ENCODE data around the gene SIGLEC6. TPM values are rescaled to one million over a fixed set of nuclear protein-coding genes. Genes with fewer than 3 reads are reported as not detected.

SIGLEC6 gene
- total RNA-seq, 4 donors from 2014 or later, result 0.38 to 1.4 (median 1.1) TPM

DNA sequence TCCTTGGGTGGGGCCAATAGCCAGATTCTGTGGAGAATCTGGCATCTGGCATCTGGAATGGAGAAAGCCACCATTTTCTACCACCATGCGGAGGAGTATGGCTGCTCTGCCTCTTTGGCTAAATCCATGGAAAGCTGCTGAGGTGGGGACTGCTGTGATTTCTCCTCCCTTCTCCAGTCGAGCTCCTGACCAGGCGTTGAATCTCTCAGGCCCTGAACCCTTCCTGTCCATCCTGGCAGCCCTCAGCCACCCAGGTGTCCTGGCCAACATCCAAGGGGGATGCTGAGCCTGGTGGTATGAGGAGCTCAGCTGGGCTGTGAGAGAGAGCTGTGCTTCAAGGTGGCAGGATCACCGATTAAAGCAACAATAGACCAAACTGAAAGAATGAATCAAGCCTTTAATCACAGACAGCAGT, 17.4 kb upstream of the SIGLEC6 start:
- TF ChIP-seq CTCF (IDR thresholded peaks at IDR 0.05), result no peak
- ATAC-seq (ENCODE audit: low FRiP score), result no peak
- no peak for DNase-seq (ENCODE audit: low spot score)

GRCh38 chr19:51548213-51548651, 16.8 kb upstream of the SIGLEC6 start:
- no peak for TF ChIP-seq CTCF (IDR thresholded peaks at IDR 0.05)
- ATAC-seq (ENCODE audit: low FRiP score) (no peak), DNase-seq (ENCODE audit: low spot score) (no peak)

DNA sequence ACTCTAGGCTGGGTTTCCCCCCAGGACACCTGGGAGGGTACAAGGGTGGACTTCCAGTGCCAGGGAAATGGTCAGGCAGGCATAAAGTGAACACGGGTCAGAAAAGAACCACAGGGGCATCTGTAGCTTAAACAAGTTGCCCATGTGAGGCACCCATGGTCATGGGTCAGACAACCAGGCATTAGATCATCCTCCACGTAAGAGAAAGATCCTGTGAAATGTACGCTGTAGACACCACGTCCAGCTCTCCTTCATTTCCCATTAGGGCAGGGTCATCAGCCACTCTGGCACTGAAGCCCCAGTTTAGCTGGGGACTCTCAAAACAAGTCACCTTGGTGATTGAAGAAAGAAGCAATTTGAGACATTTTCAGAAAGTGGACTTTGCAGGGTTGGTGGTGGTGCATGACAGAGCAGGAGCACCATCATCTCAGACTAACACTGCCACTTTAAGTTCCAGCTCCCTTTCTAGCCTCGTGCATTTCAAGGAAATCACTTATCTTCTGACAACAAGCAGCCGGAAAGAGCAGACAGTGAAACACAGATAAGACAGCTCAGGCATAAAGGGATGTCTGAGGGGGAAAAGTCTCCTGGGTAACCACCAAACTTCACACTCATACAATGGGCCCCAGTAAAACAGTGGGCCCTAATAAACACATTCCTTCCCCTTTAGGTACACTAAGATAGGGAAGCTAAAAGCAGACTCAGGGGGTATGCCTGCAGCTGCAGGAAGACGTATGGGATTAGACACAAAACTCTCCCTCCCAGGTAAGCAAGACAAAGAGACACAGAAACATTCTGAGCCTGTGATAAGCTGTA, 16.1 kb upstream of the SIGLEC6 start:
- ATAC-seq (ENCODE audit: low FRiP score) (no peak), DNase-seq (ENCODE audit: low spot score) (no peak)
- TF ChIP-seq CTCF (IDR thresholded peaks at IDR 0.05), result no peak

DNA sequence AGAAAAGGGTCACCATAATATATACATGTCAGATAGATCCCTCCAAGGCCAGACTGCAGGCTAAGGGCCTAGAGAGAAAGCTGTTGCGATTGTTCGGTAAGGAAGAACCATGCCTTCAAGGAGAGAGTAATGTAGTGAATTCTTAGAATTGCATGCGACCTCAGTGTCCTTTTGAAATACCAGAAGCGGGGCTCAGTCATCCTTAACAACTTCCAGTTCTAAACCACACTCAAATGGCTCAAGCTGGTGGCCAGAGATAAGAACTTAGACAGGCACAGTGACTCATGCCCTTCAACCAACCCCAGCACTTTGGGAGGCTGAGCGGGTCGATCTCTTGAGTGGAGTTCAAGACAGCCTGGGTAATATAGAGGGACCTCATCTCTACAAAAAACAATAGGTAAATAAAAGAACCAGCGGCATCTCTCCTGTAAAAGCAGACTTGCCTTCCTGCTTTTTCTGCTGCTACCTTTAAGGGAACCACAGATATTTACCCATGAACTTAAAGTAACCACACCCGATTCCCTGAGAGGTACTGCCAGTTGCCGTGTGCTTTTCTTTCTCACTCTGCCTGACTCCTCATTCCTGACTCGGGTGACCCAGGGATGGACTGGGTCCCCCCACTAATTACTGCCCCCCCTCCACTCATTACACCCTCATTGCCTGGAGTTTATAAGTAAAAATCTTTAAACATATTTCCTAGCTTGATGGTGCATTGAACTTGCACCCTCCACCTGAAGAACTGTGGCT, 15.4 kb upstream of the SIGLEC6 start:
- no peak for TF ChIP-seq CTCF (IDR thresholded peaks at IDR 0.05)
- ATAC-seq (ENCODE audit: low FRiP score) (no peak), DNase-seq (ENCODE audit: low spot score) (no peak)

- ATAC-seq (ENCODE audit: low FRiP score) (no peak), DNase-seq (ENCODE audit: low spot score) (no peak)
- TF ChIP-seq CTCF (IDR thresholded peaks at IDR 0.05), result no peak
Measured at GRCh38 chr19:51546107-51546649, 14.7 kb upstream of the SIGLEC6 start.

DNA sequence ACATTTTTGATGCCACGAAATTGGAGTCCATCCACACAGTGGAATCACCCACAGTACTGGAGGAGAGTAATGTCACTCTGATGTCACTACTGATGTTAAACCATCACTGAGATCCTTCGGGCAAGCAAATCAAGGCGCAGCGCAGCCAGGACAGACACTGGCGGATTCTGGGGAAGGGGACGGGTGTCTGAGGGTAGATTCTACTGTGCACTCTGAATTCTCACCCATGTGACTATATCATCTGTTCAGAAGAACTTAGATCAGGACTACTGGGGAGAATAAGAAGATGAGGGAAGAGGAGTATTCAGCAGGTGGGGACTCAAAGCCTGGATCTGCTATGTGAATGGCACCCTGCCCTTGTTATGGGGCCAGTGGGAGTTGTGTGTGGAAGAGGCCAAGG, 12.6 kb upstream of the SIGLEC6 start:
- no peak for ATAC-seq (ENCODE audit: low FRiP score)
- no peak for TF ChIP-seq CTCF (IDR thresholded peaks at IDR 0.05)
- DNase-seq (ENCODE audit: low spot score), result no peak
